Transverse colon (tissue), 4 donors: ENCODE measurements around the gene HIPK3.

ENCODE experiments used
- CTCF ChIP-seq, 5 experiments: fragments of 200-600 bp in 3 of 5; fragments of 450-650 bp in 2 of 5; sonication (generic) in 3 of 5; IDR thresholded peaks; 1 replicate in 2 of 5; 2 replicates in 3 of 5; pipeline ENCODE4 v1.5.1; 2016 to 2017; ENCODE audit warnings: antibody characterized with exemption in 5 of 5, inconsistent platforms in 3 of 5, mild to moderate bottlenecking in 2 of 5, moderate library complexity in 1 of 5
- POLR2AphosphoS5 ChIP-seq, 3 donors: sonication (generic); formaldehyde crosslinking; IDR thresholded peaks; one replicate each; pipeline ENCODE4 v1.6.1; 2016; ENCODE audit warnings: antibody characterized with exemption in 3 of 3

DNA sequence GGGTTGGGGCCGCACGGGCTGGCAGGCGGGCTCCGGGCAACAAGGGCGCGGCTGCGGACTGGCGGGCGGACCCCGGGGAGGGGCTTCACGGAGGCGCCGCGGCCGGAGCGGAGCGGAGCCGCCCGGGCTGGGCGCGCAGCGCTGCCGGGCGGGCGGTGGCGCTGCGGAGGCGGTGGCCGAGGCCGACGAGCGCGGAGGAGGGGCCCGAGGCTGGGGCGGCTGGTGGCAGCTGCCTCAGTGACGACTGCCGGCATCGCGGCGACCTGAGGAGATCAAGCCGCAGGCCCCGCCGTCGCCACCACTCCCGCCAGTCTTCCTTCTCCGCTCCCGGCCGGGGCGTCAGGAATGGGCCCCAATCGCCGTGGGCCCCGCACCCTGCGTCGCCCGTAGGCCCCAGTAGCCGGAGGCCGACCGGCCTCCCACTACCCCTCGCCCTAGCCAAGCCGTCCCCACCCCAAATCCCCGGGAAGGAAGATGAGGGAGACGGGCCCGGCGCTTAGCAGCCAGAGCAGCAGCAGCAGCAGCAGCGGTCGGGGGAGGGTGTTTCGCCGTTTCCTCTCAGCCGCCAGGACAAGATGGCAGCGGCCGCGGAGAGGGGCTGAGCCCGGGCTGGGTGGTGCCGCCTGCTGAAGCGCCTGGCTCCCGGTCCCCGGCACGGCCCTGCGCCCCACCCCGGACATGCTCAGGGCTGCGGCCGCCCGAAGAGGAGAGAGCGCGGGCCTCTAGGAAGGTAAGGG, at the start of gene HIPK3:
- TF ChIP-seq CTCF (IDR thresholded peaks at IDR 0.05): peak in 3 of 5 experiments; percentile 14 to 36 (median 27)
- TF ChIP-seq POLR2AphosphoS5 (IDR thresholded peaks at IDR 0.05): peak in 2 of 3 donors; percentile 84 to 91
